Lung (tissue), 12 donors: ENCODE data around the gene ARHGEF1. TPM values are rescaled to one million over a fixed set of nuclear protein-coding genes. Genes with fewer than 3 reads are reported as not detected.

ENCODE experiments used
- ATAC-seq: fragments of 200-7000 bp; cut with Tn5 transposase; one replicate; pipeline ENCODE4 v1.9.1; 2020; ENCODE audit warnings: moderate number of reproducible peaks; ENCODE audit not compliant: insufficient read depth, low FRiP score
- DNase-seq, 3 donors: peaks; one replicate each; pipeline ENCODE4 v3.0.0-alpha.2; 2013 to 2017
- H3K27ac ChIP-seq, 2 donors: one replicate each; pipeline ENCODE4 v1.5.1; 2013; ENCODE audit warnings: mild to moderate bottlenecking in 2 of 2, moderate library complexity in 2 of 2, control low read depth in 1 of 2, inconsistent platforms in 1 of 2, low read depth in 1 of 2, low read length in 1 of 2
- H3K27me3 ChIP-seq, 3 donors: one replicate each; pipeline ENCODE4 v1.5.1; 2013; ENCODE audit warnings: low read length in 2 of 3; ENCODE audit not compliant: control insufficient read depth in 3 of 3, insufficient read depth in 3 of 3
- H3K36me3 ChIP-seq, 4 donors: one replicate each; pipeline ENCODE4 v1.5.1; 2013; ENCODE audit warnings: low read length in 4 of 4, mild to moderate bottlenecking in 1 of 4, moderate library complexity in 1 of 4; ENCODE audit not compliant: control insufficient read depth in 4 of 4, insufficient read depth in 4 of 4
- H3K4me1 ChIP-seq, 5 donors: one replicate each; pipeline ENCODE4 v1.5.1; 2013; ENCODE audit warnings: low read length in 5 of 5, mild to moderate bottlenecking in 2 of 5, moderate library complexity in 1 of 5; ENCODE audit not compliant: control insufficient read depth in 5 of 5, insufficient read depth in 5 of 5
- H3K4me3 ChIP-seq: one replicate; pipeline ENCODE4 v1.5.1; 2013; ENCODE audit warnings: mild to moderate bottlenecking, control low read depth, moderate library complexity
- H3K9ac ChIP-seq, 2 donors: one replicate each; pipeline ENCODE4 v1.5.1; 2013; ENCODE audit warnings: low read length in 2 of 2, control low read depth in 1 of 2; ENCODE audit not compliant: insufficient read depth in 1 of 2
- H3K9me3 ChIP-seq, 4 donors: one replicate each; pipeline ENCODE4 v1.5.1; 2013; ENCODE audit warnings: low read length in 3 of 4, mild to moderate bottlenecking in 1 of 4, moderate library complexity in 1 of 4; ENCODE audit not compliant: control insufficient read depth in 4 of 4, insufficient read depth in 3 of 4
- WGBS, 2 donors: extraction: QIAGEN DNeasy Blood & Tissue Kit; methylation state at CpG; one replicate each; pipeline ENCODE4 v1.1.7; 2013; 5-methylcytosine and 5-hydroxymethylcytosine counted together
- polyA plus RNA-seq, 2 donors: library from polyadenylated mRNA; stranded (reverse); fragments of 200-250 nt; gene quantifications; one replicate each; pipeline ENCODE4 v1.2.1, GENCODE V29; 2013
- total RNA-seq, 2 donors: library from RNA; depleted of rRNA in 1 of 2; stranded (reverse); fragments of >200 nt in 1 of 2; gene quantifications; one replicate each; pipeline ENCODE4 v1.2.1, GENCODE V29; 2014 to 2021
- TF ChIP-seq, protein P1 (sequence below): IDR thresholded peaks from 2 replicates; pipeline ENCODE4 v1.5.1; 2012; ENCODE audit warnings: mild to moderate bottlenecking; ENCODE audit errors: control extremely low read depth, extremely low read depth
- donor health status: control.
- donor health status: control.
- donor health status: Bipolar disorder and iron deficiency.
- donor health status: healthy.
- donor health status: DM: yes; HTN: yes; CAD: no.

The ARHGEF1 gene
- total and polyA plus RNA-seq, 4 donors = 55.4 to 231 (median 176) TPM

DNA sequence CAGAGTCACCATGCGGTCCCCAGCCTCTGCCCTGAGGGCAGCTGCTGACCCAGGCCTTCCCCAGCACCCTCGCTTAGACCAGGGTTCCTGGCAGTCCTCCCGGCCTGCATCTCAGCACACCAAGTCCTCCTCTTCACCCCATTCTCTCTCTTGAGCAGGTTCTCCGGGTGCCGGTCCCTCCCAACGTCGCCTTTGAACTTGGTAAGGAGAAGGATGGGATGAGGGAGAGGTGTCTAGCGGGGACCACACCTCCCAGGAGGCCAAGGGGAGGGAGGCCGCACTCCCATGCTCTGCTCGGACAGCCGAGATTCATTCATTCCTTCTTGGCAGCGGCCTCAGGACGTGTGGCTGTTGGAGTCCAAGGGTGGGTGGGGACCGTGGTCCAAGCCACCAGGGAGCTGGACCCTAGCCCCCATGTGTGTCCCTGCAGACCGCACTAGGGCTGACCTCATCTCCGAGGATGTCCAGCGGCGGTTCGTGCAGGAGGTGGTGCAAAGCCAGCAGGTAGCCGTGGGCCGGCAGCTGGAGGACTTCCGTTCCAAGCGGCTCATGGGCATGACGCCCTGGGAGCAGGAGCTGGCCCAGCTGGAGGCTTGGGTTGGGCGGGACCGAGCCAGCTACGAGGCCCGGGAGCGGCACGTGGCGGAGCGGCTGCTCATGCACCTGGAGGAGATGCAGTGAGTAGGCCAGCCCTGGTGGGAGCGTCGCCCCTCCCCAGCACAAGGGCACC, 9.4 kb downstream of the ARHGEF1 start:
- ATAC-seq (no peak), DNase-seq (no peak)
- no peaks in the 10 kb centered on the region for H3K9me3 ChIP-seq
- H3K27ac ChIP-seq = no peak overlapping the region
- H3K9ac ChIP-seq = no peak overlapping the region
- H3K4me1 ChIP-seq = peaks cover 0 to 7% (median 0%) of the 10 kb centered on the region in 5 donors
- H3K27me3 ChIP-seq = no peaks in the 10 kb centered on the region
- WGBS, 2 donors = 91% methylated on average over 33 to 34 of the region's 34 CpGs
- no peak overlapping the region for H3K4me3 ChIP-seq
- TF ChIP-seq, protein P1, sequence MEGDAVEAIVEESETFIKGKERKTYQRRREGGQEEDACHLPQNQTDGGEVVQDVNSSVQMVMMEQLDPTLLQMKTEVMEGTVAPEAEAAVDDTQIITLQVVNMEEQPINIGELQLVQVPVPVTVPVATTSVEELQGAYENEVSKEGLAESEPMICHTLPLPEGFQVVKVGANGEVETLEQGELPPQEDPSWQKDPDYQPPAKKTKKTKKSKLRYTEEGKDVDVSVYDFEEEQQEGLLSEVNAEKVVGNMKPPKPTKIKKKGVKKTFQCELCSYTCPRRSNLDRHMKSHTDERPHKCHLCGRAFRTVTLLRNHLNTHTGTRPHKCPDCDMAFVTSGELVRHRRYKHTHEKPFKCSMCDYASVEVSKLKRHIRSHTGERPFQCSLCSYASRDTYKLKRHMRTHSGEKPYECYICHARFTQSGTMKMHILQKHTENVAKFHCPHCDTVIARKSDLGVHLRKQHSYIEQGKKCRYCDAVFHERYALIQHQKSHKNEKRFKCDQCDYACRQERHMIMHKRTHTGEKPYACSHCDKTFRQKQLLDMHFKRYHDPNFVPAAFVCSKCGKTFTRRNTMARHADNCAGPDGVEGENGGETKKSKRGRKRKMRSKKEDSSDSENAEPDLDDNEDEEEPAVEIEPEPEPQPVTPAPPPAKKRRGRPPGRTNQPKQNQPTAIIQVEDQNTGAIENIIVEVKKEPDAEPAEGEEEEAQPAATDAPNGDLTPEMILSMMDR = no peak
- peaks cover 5 to 68% (median 15%) of the 10 kb centered on the region in 4 donors for H3K36me3 ChIP-seq

DNA sequence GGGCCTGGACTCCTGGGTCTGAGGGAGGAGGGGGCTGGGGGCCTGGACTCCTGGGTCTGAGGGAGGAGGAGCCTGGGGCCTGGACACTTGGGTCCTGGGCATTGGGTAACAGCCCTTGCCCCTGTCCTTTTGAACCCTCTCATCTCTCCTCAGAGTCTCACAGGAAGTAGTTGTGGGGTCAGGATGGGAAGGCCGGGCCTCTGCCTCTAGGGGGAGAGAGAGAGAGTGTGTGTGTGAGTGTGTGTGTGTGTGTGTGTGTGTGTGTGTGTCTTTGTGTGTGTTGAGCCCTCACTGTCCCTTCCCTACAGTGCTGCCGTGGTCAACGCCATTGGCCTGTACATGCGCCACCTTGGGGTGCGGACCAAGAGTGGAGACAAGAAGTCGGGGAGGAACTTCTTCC, 10.9 kb downstream of the ARHGEF1 start:
- no peaks in the 10 kb centered on the region for H3K27me3 ChIP-seq
- H3K36me3 ChIP-seq = peaks cover 5 to 72% (median 13%) of the 10 kb centered on the region in 4 donors
- no peak overlapping the region for H3K4me3 ChIP-seq
- ATAC-seq = no peak
- TF ChIP-seq, protein P1 = no peak
- DNase-seq = no peak
- no peak overlapping the region for H3K27ac ChIP-seq
- H3K9ac ChIP-seq = no peak overlapping the region
- H3K4me1 ChIP-seq = peaks cover 0 to 1% (median 0%) of the 10 kb centered on the region in 5 donors
- WGBS, 2 donors = 70 to 79% methylated on average over 6 of the region's 6 CpGs
- H3K9me3 ChIP-seq = no peaks in the 10 kb centered on the region

DNA sequence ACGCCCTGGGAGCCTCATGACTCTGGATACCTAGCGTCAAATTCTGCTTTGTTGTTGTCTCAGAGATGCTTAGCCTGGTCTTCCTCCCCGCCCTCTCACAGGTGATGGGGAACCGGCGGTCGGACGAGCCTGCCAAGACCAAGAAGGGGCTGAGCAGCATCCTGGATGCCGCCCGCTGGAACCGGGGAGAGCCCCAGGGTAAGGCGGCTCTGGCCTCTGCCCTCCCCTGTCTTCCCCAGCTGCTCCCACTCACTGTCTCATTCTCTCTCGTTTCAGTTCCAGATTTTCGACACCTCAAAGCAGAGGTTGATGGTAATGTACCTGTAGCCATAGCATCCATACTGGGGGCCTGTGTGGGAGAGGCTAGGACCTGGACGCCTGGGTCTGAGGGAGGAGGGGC, 11.4 kb downstream of the ARHGEF1 start:
- no peak for DNase-seq
- peaks cover 5 to 70% (median 12%) of the 10 kb centered on the region in 4 donors for H3K36me3 ChIP-seq

More for the DNA sequence above, 11.4 kb downstream of the ARHGEF1 start:
- Histone ChIP-seq H3K27ac (no peak overlapping the region), H3K4me1 (peaks cover 0 to 1% (median 0%) of the 10 kb centered on the region in 5 donors), H3K27me3 (no peaks in the 10 kb centered on the region), H3K9ac (no peak overlapping the region), H3K4me3 (no peak overlapping the region), H3K9me3 (no peaks in the 10 kb centered on the region)
- WGBS, 2 donors = 87 to 92% methylated on average over 14 of the region's 14 CpGs
- no peak for ATAC-seq
- TF ChIP-seq, protein P1 = no peak
